CD14-positive monocyte (primary cell): ENCODE measurements around the gene KCTD16. TPM values are rescaled to one million over a fixed set of nuclear protein-coding genes. Genes with fewer than 3 reads are reported as not detected.

Source experiments
- DNase-seq, 3 donors: peaks; one replicate each; pipeline ENCODE4 v3.0.0-alpha.2; 2011 to 2022
- H2AFZ ChIP-seq: 2 replicates; pipeline ENCODE4 v1.6.0; 2012; ENCODE audit warnings: mild to moderate bottlenecking, low read depth, low read length, inconsistent platforms; ENCODE audit not compliant: insufficient read depth, poor library complexity, severe bottlenecking
- H3K27ac ChIP-seq, 2 donors: 1 replicate in 1 of 2; 2 replicates in 1 of 2; pipeline ENCODE4 v1.5.1; 2012 to 2013; ENCODE audit warnings: low read length in 2 of 2, control low read depth in 1 of 2, inconsistent platforms in 1 of 2, low read depth in 1 of 2, mild to moderate bottlenecking in 1 of 2
- H3K27me3 ChIP-seq, 2 donors: one replicate each; pipeline versions ENCODE4 v1.6.0 to v1.6.1; 2011 to 2013; ENCODE audit warnings: low read length in 2 of 2; ENCODE audit not compliant: control insufficient read depth in 2 of 2, insufficient read depth in 2 of 2
- H3K36me3 ChIP-seq, 2 donors: replicated peaks in 1 of 2; 1 replicate in 1 of 2; 2 replicates in 1 of 2; pipeline versions ENCODE4 v1.5.1 to v1.6.1; 2012 to 2013; ENCODE audit warnings: low read length in 2 of 2, control low read depth in 1 of 2, inconsistent platforms in 1 of 2, mild to moderate bottlenecking in 1 of 2; ENCODE audit not compliant: insufficient read depth in 2 of 2, control insufficient read depth in 1 of 2
- H3K4me1 ChIP-seq, 2 donors: 1 replicate in 1 of 2; 2 replicates in 1 of 2; pipeline versions ENCODE4 v1.5.1 to v1.6.1; 2012 to 2013; ENCODE audit warnings: low read length in 2 of 2, control low read depth in 1 of 2, inconsistent platforms in 1 of 2, mild to moderate bottlenecking in 1 of 2, moderate library complexity in 1 of 2; ENCODE audit not compliant: insufficient read depth in 2 of 2, control insufficient read depth in 1 of 2
- H3K4me2 ChIP-seq: replicated peaks from 2 replicates; pipeline ENCODE3; 2012; ENCODE audit warnings: low read length, moderate library complexity, mild to moderate bottlenecking; ENCODE audit not compliant: poor library complexity, severe bottlenecking; ENCODE audit errors: extremely low read depth
- H3K4me3 ChIP-seq, 3 experiments: fragments of 200-600 bp in 1 of 3; sonication (generic) in 1 of 3; replicated peaks in 1 of 3; 1 replicate in 2 of 3; 2 replicates in 1 of 3; pipeline ENCODE4 v1.5.1; 2011 to 2013; ENCODE audit warnings: low read length in 3 of 3, mild to moderate bottlenecking in 3 of 3, control low read depth in 2 of 3, low read depth in 2 of 3, inconsistent platforms in 1 of 3, moderate library complexity in 1 of 3
- H3K79me2 ChIP-seq: 2 replicates; pipeline ENCODE4 v1.6.0; 2012; ENCODE audit warnings: mild to moderate bottlenecking, control low read depth, inconsistent platforms, low read length, moderate library complexity; ENCODE audit not compliant: insufficient read depth
- H3K9ac ChIP-seq: 2 replicates; pipeline ENCODE4 v1.6.0; 2017; ENCODE audit warnings: low read length, mild to moderate bottlenecking; ENCODE audit not compliant: insufficient read depth, poor library complexity, severe bottlenecking
- H3K9me3 ChIP-seq, 2 donors: replicated peaks in 1 of 2; 1 replicate in 1 of 2; 2 replicates in 1 of 2; pipeline versions ENCODE4 v1.5.1 to v1.6.1; 2012 to 2013; ENCODE audit warnings: low read length in 2 of 2, control low read depth in 1 of 2; ENCODE audit not compliant: control insufficient read depth in 1 of 2, insufficient read depth in 1 of 2
- H4K20me1 ChIP-seq: 2 replicates; pipeline ENCODE4 v1.6.0; 2012; ENCODE audit warnings: mild to moderate bottlenecking, low read length, control low read depth, moderate library complexity; ENCODE audit not compliant: insufficient read depth
- H3K27ac Mint-ChIP-seq, 7 donors: one replicate each; pipeline ENCODE4 v1.8.0; 2020; ENCODE audit warnings: mild to moderate bottlenecking in 7 of 7, mixed read lengths in 7 of 7, moderate library complexity in 6 of 7, inconsistent platforms in 2 of 7
- H3K27me3 Mint-ChIP-seq, 3 donors: one replicate each; pipeline ENCODE4 v1.8.0; 2021 to 2022; ENCODE audit warnings: low read depth in 3 of 3, mild to moderate bottlenecking in 3 of 3, mixed read lengths in 3 of 3, moderate library complexity in 3 of 3, inconsistent platforms in 1 of 3
- H3K36me3 Mint-ChIP-seq, 2 donors: one replicate each; pipeline ENCODE4 v1.8.0; 2020; ENCODE audit warnings: mixed read lengths in 2 of 2, inconsistent platforms in 1 of 2, mild to moderate bottlenecking in 1 of 2
- H3K4me1 Mint-ChIP-seq: one replicate; pipeline ENCODE4 v1.8.0; 2020; ENCODE audit warnings: mild to moderate bottlenecking, mixed read lengths
- H3K4me3 Mint-ChIP-seq, 2 donors: one replicate each; pipeline ENCODE4 v1.8.0; 2020; ENCODE audit warnings: mild to moderate bottlenecking in 2 of 2, mixed read lengths in 2 of 2, moderate library complexity in 1 of 2
- H3K9me3 Mint-ChIP-seq, 7 donors: one replicate each; pipeline ENCODE4 v1.8.0; 2020 to 2022; ENCODE audit warnings: mixed read lengths in 7 of 7, mild to moderate bottlenecking in 6 of 7, moderate library complexity in 6 of 7, inconsistent platforms in 2 of 7
- CTCF ChIP-seq: fragments of 200-600 bp; IDR thresholded peaks from one replicate; pipeline ENCODE4 v1.8.0; 2022; ENCODE audit warnings: antibody characterized with exemption, mild to moderate bottlenecking
- WGBS: methylation state at CpG from one replicate; pipeline ENCODE4 v1.1.5; 2013; ENCODE audit warnings: missing lambda C conversion rate; ENCODE audit not compliant: insufficient coverage; 5-methylcytosine and 5-hydroxymethylcytosine counted together
- intact Hi-C, 2 donors: fragments of 100-400 bp; cut with micrococcal nuclease; formaldehyde crosslinking; loops; one replicate each; pipeline versions ENCODE4 v1.15.0 to v1.15.1; 2023
- polyA plus RNA-seq, 3 donors: library from polyadenylated mRNA; depleted of rRNA in 1 of 3; unstranded in 2 of 3; stranded (reverse) in 1 of 3; fragments of 300-500 nt in 2 of 3; fragments of >200 nt in 1 of 3; fragmentation: Illumina TruSeq in 2 of 3; gene quantifications; 1 replicate in 2 of 3; 2 replicates in 1 of 3; pipeline ENCODE4 v1.2.3, GENCODE V29; 2012 to 2021

The KCTD16 gene
- polyA plus RNA-seq, 3 donors, result not detected

GRCh38 chr5:144142139-144142823, 28.4 kb upstream of the KCTD16 start:
- H3K27ac Mint-ChIP-seq, result peak overlapping the region in 1 of 7 donors; percentile 81
- Histone ChIP-seq H3K4me2 (peak overlapping the region; percentile 6), H4K20me1 (no peaks in the 10 kb centered on the region), H3K9ac (no peak overlapping the region), H3K27me3 (no peaks in the 10 kb centered on the region), H3K4me3 (no peak overlapping the region), H3K4me1 (no peaks in the 10 kb centered on the region), H3K27ac (no peak overlapping the region), H3K9me3 (no peaks in the 10 kb centered on the region), H3K79me2 (no peaks in the 10 kb centered on the region), H2AFZ (peak overlapping the region; percentile 64), H3K36me3 (no peaks in the 10 kb centered on the region)
- no peaks in the 10 kb centered on the region for H3K9me3 Mint-ChIP-seq
- peaks cover 0 to 8% (median 0%) of the 10 kb centered on the region in 3 donors for H3K27me3 Mint-ChIP-seq
- H3K4me3 Mint-ChIP-seq, result peak overlapping the region in 1 of 2 donors; percentile 40
- WGBS, result no CpG with 5 or more reads among the region's 2 CpGs
- H3K4me1 Mint-ChIP-seq, result peaks cover 9% of the 10 kb centered on the region
- TF ChIP-seq CTCF, result peak; percentile 60
- peak in 2 of 3 donors; percentile 6 to 26 for DNase-seq
- no peaks in the 10 kb centered on the region for H3K36me3 Mint-ChIP-seq
- intact Hi-C loops, result no loop called here

GRCh38 chr5:144142824-144143162, 27.9 kb upstream of the KCTD16 start:
- intact Hi-C loops, result no loop called here
- H3K27ac Mint-ChIP-seq, result no peak overlapping the region
- no peaks in the 10 kb centered on the region for H3K9me3 Mint-ChIP-seq
- Histone ChIP-seq H2AFZ (no peak overlapping the region), H3K36me3 (no peaks in the 10 kb centered on the region), H3K27ac (no peak overlapping the region), H3K4me1 (no peaks in the 10 kb centered on the region), H3K79me2 (no peaks in the 10 kb centered on the region), H3K4me2 (no peak overlapping the region), H3K27me3 (no peaks in the 10 kb centered on the region), H3K4me3 (no peak overlapping the region), H3K9me3 (no peaks in the 10 kb centered on the region), H4K20me1 (no peaks in the 10 kb centered on the region), H3K9ac (no peak overlapping the region)
- WGBS, result no CpG with 5 or more reads among the region's 1 CpG
- no peak overlapping the region for H3K4me3 Mint-ChIP-seq
- H3K4me1 Mint-ChIP-seq, result peaks cover 9% of the 10 kb centered on the region
- no peaks in the 10 kb centered on the region for H3K36me3 Mint-ChIP-seq
- H3K27me3 Mint-ChIP-seq, result peaks cover 0 to 8% (median 0%) of the 10 kb centered on the region in 3 donors
- no peak for DNase-seq
- no peak for TF ChIP-seq CTCF
